K562 (cell line): Measurements from ENCODE around the gene PTPN5. TPM values are rescaled to one million over a fixed set of nuclear protein-coding genes. Genes with fewer than 3 reads are reported as not detected.

Source experiments
- E2F3 ChIP-seq: fragments of 250-450 bp; sonication (Bioruptor Pico); IDR thresholded peaks from 2 replicates; pipeline ENCODE4 v1.4.0; 2020; ENCODE audit warnings: mild to moderate bottlenecking
- ETS2 ChIP-seq: IDR thresholded peaks from 2 replicates; pipeline ENCODE4 v1.6.1; 2016; ENCODE audit warnings: borderline replicate concordance, missing genetic modification characterization, mild to moderate bottlenecking, moderate library complexity, missing compliant biosample characterization; ENCODE audit not compliant: poor library complexity, severe bottlenecking
- FOXK2 ChIP-seq, 2 experiments: fragments of 450-650 bp; IDR thresholded peaks in 1 of 2; conservative IDR thresholded peaks in 1 of 2; 2 replicates each; pipeline ENCODE4 v1.6.1; 2016; ENCODE audit warnings: low read depth in 2 of 2, mild to moderate bottlenecking in 1 of 2
- HBP1 ChIP-seq: fragments of 450-650 bp; formaldehyde crosslinking; IDR thresholded peaks from 2 replicates; pipeline ENCODE4 v1.4.0; 2022; ENCODE audit warnings: missing genetic modification characterization
- HDAC8 ChIP-seq: fragments of 450-650 bp; IDR thresholded peaks from 2 replicates; pipeline ENCODE4 v1.6.1; 2016; ENCODE audit warnings: mild to moderate bottlenecking, missing genetic modification characterization, moderate library complexity, missing compliant biosample characterization
- MTA2 ChIP-seq: fragments of 450-650 bp; IDR thresholded peaks from 2 replicates; pipeline ENCODE4 v1.6.1; 2016; ENCODE audit warnings: low read depth
- NFIX ChIP-seq: fragments of 250-450 bp; sonication (Bioruptor Pico); IDR thresholded peaks from 2 replicates; pipeline ENCODE4 v1.4.0; 2020; ENCODE audit warnings: low read depth, mild to moderate bottlenecking, moderate library complexity
- NR4A1 ChIP-seq, 2 experiments: fragments of 250-450 bp in 1 of 2; fragments of 450-650 bp in 1 of 2; sonication (Bioruptor Pico) in 1 of 2; IDR thresholded peaks; 2 replicates each; pipeline versions ENCODE4 v1.4.0 to v1.6.1; 2016 to 2020; ENCODE audit warnings: mild to moderate bottlenecking in 2 of 2, missing compliant biosample characterization in 1 of 2, missing genetic modification characterization in 1 of 2, moderate library complexity in 1 of 2
- PTRF ChIP-seq: fragments of 450-650 bp; IDR thresholded peaks from 2 replicates; pipeline ENCODE4 v1.6.1; 2016; ENCODE audit warnings: mild to moderate bottlenecking, missing genetic modification characterization, missing compliant biosample characterization
- RFX1 ChIP-seq: fragments of 450-650 bp; IDR thresholded peaks from 2 replicates; pipeline ENCODE4 v1.6.1; 2016; ENCODE audit warnings: mild to moderate bottlenecking, moderate library complexity
- TAF7 ChIP-seq: fragments of 450-650 bp; IDR thresholded peaks from 2 replicates; pipeline ENCODE4 v1.6.1; 2016; ENCODE audit warnings: missing genetic modification characterization, missing compliant biosample characterization
- TEAD1 ChIP-seq, 2 experiments: fragments of 450-650 bp in 1 of 2; sonication (generic) in 1 of 2; formaldehyde crosslinking; IDR thresholded peaks; 2 replicates each; pipeline versions ENCODE4 v1.4.0 to v1.8.0; 2020 to 2022; ENCODE audit warnings: mild to moderate bottlenecking in 2 of 2, missing genetic modification reagents in 1 of 2
- ZBTB17 ChIP-seq: fragments of 450-650 bp; formaldehyde crosslinking; IDR thresholded peaks from 2 replicates; pipeline ENCODE4 v1.4.0; 2020; ENCODE audit warnings: mild to moderate bottlenecking
- ZBTB26 ChIP-seq: fragments of 450-650 bp; formaldehyde crosslinking; IDR thresholded peaks from 2 replicates; pipeline ENCODE4 v1.4.0; 2022; ENCODE audit warnings: missing genetic modification characterization
- ZBTB9 ChIP-seq: fragments of 450-650 bp; formaldehyde crosslinking; IDR thresholded peaks from 2 replicates; pipeline ENCODE4 v1.4.0; 2020; ENCODE audit warnings: mild to moderate bottlenecking, moderate library complexity
- ZFP1 ChIP-seq: fragments of 450-650 bp; formaldehyde crosslinking; IDR thresholded peaks from 2 replicates; pipeline ENCODE4 v1.4.0; 2020; ENCODE audit warnings: mild to moderate bottlenecking, mixed read lengths
- ZNF197 ChIP-seq: fragments of 200-800 bp; sonication (Bioruptor generic); IDR thresholded peaks from 2 replicates; pipeline ENCODE4 v1.6.1; 2016; ENCODE audit warnings: low read depth, missing genetic modification characterization, missing compliant biosample characterization
- ZNF3 ChIP-seq: fragments of 250-450 bp; sonication (Bioruptor Pico); IDR thresholded peaks from 2 replicates; pipeline ENCODE4 v1.5.0; 2021; ENCODE audit warnings: mild to moderate bottlenecking, moderate library complexity
- ZNF311 ChIP-seq: fragments of 250-450 bp; sonication (Bioruptor Pico); IDR thresholded peaks from 2 replicates; pipeline ENCODE4 v1.4.0; 2020; ENCODE audit warnings: mild to moderate bottlenecking, moderate library complexity
- ZNF324 ChIP-seq: fragments of 250-450 bp; sonication (Bioruptor Pico); IDR thresholded peaks from 2 replicates; pipeline ENCODE4 v1.4.0; 2020; ENCODE audit warnings: mild to moderate bottlenecking
- ZNF41 ChIP-seq: fragments of 250-450 bp; sonication (Bioruptor Pico); conservative IDR thresholded peaks from 2 replicates; pipeline ENCODE4 v1.4.0; 2020; ENCODE audit warnings: mild to moderate bottlenecking
- ZNF445 ChIP-seq: fragments of 250-450 bp; sonication (Bioruptor Pico); IDR thresholded peaks from 2 replicates; pipeline ENCODE4 v1.4.0; 2020; ENCODE audit warnings: low read depth, mild to moderate bottlenecking, moderate library complexity
- ZNF699 ChIP-seq: fragments of 250-450 bp; sonication (Bioruptor Pico); IDR thresholded peaks from 2 replicates; pipeline ENCODE4 v1.8.0; 2021; ENCODE audit warnings: mild to moderate bottlenecking, moderate library complexity; ENCODE audit not compliant: insufficient replicate concordance
- ZNF79 ChIP-seq: fragments of 250-450 bp; sonication (Bioruptor Pico); IDR thresholded peaks from 2 replicates; pipeline ENCODE4 v1.4.0; 2020; ENCODE audit warnings: low read depth, mild to moderate bottlenecking, moderate library complexity
- polyA plus RNA-seq, 8 experiments: library from polyadenylated mRNA; depleted of rRNA in 4 of 8; stranded (reverse) in 5 of 8; unstranded in 3 of 8; fragments of >200 nt; fragmentation: Nextera tagmentation in 2 of 8; fragmentation: Illumina TruSeq in 1 of 8; extraction: Ambion mirVana in 2 of 8; extraction: Trizol in 1 of 8; gene quantifications; 2 replicates each; pipeline versions ENCODE4 v1.2.1 to v1.2.3, GENCODE V29; 2011 to 2014; ENCODE audit warnings: inconsistent platforms in 1 of 8, missing spikeins in 1 of 8
- total RNA-seq, 7 experiments: library from RNA; depleted of rRNA in 6 of 7; stranded (reverse); fragments of >200 nt in 6 of 7; fragmentation: Illumina TruSeq in 2 of 7; extraction: Trizol in 2 of 7; gene quantifications; 2 replicates each; pipeline versions ENCODE4 v1.2.1 to v1.2.3, GENCODE V29; 2011 to 2021; ENCODE audit warnings: low replicate concordance in 1 of 7

PTPN5 gene
- total and polyA plus RNA-seq, 9 of the 15 experiments (the other 6 are each of a cell fraction or from before 2014, with no cell fraction given): not detected

- TF ChIP-seq HBP1 (peak; percentile 81; the same call in 1 of the 2 replicates), ZBTB26 (peak; percentile 90; the same call in 1 of the 2 replicates), ZNF41 (CRISPR knock-in tag) (peak; percentile 91), ZNF197 (CRISPR knock-in tag) (peak; percentile 81; the same call in 1 of the 2 replicates), E2F3 (CRISPR knock-in tag) (0 out of 2 replicates have a peak, but pooled peaks have one; percentile 64), ZNF311 (peak; percentile 97), ZNF324 (CRISPR knock-in tag) (peak; percentile 36; the same call in 1 of the 2 replicates), ZNF3 (CRISPR knock-in tag) (0 out of 2 replicates have a peak, but pooled peaks have one; percentile 37), TAF7 (tag) (peak; percentile 76), TEAD1 (CRISPR knock-in tag; IDR thresholded peaks at IDR 0.05) (peak in 1 of 2 experiments; percentile 93; a peak in 2 of 4 replicates), MTA2 (peak; percentile 14; the same call in 1 of the 2 replicates), ZNF445 (CRISPR knock-in tag) (peak; percentile 57; the same call in 1 of the 2 replicates), PTRF (tag) (peak; percentile 98), FOXK2 (conservative IDR thresholded peaks at IDR 0.05 in 1 of 2, IDR thresholded peaks at IDR 0.05 in 1 of 2; ENCODE audit: low read depth in 2 of 2) (0 out of 4 replicates have a peak, but pooled peaks of 1 of the 2 experiments have one; percentile 27), ETS2 (tag) (peak; percentile 50), NFIX (CRISPR knock-in tag) (0 out of 2 replicates have a peak, but pooled peaks have one; percentile 7), ZBTB17 (CRISPR knock-in tag) (peak; percentile 91), ZNF699 (CRISPR knock-in tag) (peak; percentile 72), ZNF79 (CRISPR knock-in tag) (peak; percentile 89), NR4A1 (CRISPR knock-in tag; IDR thresholded peaks at IDR 0.05) (0 out of 2 replicates have a peak, but pooled peaks have one; percentile 56), NR4A1 (tag; IDR thresholded peaks at IDR 0.05) (peak; percentile 99), ZBTB9 (CRISPR knock-in tag) (peak; percentile 94), RFX1 (peak; percentile 69), HDAC8 (tag) (peak; percentile 93), ZFP1 (CRISPR knock-in tag) (peak; percentile 84)
These were observed 100.0 kb downstream of the PTPN5 start (continued) for GRCh38 chr11:18691467-18692140.
